Progenitor cell of endocrine pancreas (in vitro differentiated cells): ENCODE measurements around the gene COBL. TPM values are rescaled to one million over a fixed set of nuclear protein-coding genes. Genes with fewer than 3 reads are reported as not detected.

Experiments
- DNase-seq: peaks from one replicate; pipeline ENCODE4 v3.0.0; 2021; ENCODE audit warnings: low spot score; ENCODE audit not compliant: unreplicated experiment
- H3K27ac Mint-ChIP-seq: 2 replicates; pipeline ENCODE4 v1.8.0; 2021; ENCODE audit warnings: mild to moderate bottlenecking, moderate library complexity, mixed read lengths
- H3K27me3 Mint-ChIP-seq: 2 replicates; pipeline ENCODE4 v1.8.0; 2021; ENCODE audit warnings: mixed read lengths
- H3K36me3 Mint-ChIP-seq: 2 replicates; pipeline ENCODE4 v1.8.0; 2022; ENCODE audit warnings: mixed read lengths; ENCODE audit not compliant: insufficient read depth
- H3K4me1 Mint-ChIP-seq: 2 replicates; pipeline ENCODE4 v1.8.0; 2021; ENCODE audit warnings: low read depth, mixed read lengths
- H3K4me3 Mint-ChIP-seq: 2 replicates; pipeline ENCODE4 v1.8.0; 2021; ENCODE audit warnings: low read depth, mild to moderate bottlenecking, moderate library complexity, mixed read lengths
- H3K9me3 Mint-ChIP-seq: 2 replicates; pipeline ENCODE4 v1.8.0; 2021; ENCODE audit warnings: low read depth, mixed read lengths
- total RNA-seq: library from RNA; stranded (reverse); gene quantifications from 2 replicates; pipeline ENCODE4 v1.2.1, GENCODE V29; 2021
- TF ChIP-seq, protein P1 (sequence below): fragments of 200-600 bp; sonication (generic); IDR thresholded peaks from one replicate; pipeline ENCODE4 v1.5.0; 2021; ENCODE audit warnings: antibody characterized with exemption, mild to moderate bottlenecking; ENCODE audit not compliant: unreplicated experiment

COBL gene
- total RNA-seq, 1 donor from 2014 or later: 21.3 TPM

DNA sequence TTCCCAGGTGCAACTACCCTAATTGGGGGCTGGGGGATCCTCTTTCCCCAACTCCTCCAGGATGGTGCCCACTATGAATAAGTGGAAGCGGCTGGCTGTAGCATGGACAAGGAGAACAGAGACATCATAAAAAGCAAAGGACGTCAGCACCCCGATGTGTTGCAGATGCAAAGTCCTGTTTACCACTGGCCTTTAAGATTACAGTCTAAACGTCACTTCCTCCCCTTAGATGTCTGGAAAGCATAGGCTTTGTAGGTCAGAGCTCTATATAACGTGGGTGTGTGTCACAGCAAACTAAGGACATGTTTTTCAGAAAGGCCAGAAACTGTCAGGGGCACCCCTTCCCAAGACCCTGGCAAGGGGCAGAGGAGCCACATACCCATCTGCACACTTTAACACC lies 7.9 kb downstream of the COBL start:
- no peak for DNase-seq
- TF ChIP-seq, protein P1, sequence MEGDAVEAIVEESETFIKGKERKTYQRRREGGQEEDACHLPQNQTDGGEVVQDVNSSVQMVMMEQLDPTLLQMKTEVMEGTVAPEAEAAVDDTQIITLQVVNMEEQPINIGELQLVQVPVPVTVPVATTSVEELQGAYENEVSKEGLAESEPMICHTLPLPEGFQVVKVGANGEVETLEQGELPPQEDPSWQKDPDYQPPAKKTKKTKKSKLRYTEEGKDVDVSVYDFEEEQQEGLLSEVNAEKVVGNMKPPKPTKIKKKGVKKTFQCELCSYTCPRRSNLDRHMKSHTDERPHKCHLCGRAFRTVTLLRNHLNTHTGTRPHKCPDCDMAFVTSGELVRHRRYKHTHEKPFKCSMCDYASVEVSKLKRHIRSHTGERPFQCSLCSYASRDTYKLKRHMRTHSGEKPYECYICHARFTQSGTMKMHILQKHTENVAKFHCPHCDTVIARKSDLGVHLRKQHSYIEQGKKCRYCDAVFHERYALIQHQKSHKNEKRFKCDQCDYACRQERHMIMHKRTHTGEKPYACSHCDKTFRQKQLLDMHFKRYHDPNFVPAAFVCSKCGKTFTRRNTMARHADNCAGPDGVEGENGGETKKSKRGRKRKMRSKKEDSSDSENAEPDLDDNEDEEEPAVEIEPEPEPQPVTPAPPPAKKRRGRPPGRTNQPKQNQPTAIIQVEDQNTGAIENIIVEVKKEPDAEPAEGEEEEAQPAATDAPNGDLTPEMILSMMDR: no peak
- H3K27ac Mint-ChIP-seq: no peak overlapping the region
- peaks cover 6% of the 10 kb centered on the region for H3K4me1 Mint-ChIP-seq
- H3K36me3 Mint-ChIP-seq: no peaks in the 10 kb centered on the region
- H3K4me3 Mint-ChIP-seq: no peak overlapping the region
- H3K9me3 Mint-ChIP-seq: no peaks in the 10 kb centered on the region
- H3K27me3 Mint-ChIP-seq: peaks cover 18% of the 10 kb centered on the region

DNA sequence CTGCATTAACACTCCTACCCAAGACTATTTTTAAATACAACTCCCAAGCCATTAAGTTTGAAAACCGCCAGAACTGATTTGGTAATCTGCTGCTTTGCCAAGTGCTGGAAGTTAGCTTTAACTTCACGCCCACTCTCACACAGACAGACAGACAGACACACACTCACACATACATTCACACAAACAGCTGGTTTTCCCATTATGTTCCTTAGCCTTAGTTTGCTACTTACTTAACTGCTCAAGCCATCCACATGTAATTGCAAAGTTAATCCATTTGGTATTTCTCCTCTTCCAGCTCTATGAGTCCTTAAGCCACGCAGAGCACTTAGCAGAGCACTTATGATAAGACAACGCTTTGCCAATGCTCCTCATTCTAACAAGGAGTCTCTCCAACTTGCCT lies 8.3 kb downstream of the COBL start:
- Mint-ChIP-seq H3K9me3 (no peaks in the 10 kb centered on the region), H3K4me1 (peaks cover 4% of the 10 kb centered on the region), H3K4me3 (no peak overlapping the region), H3K36me3 (no peaks in the 10 kb centered on the region), H3K27ac (no peak overlapping the region), H3K27me3 (peaks cover 18% of the 10 kb centered on the region)
- TF ChIP-seq, protein P1: no peak
- no peak for DNase-seq

DNA sequence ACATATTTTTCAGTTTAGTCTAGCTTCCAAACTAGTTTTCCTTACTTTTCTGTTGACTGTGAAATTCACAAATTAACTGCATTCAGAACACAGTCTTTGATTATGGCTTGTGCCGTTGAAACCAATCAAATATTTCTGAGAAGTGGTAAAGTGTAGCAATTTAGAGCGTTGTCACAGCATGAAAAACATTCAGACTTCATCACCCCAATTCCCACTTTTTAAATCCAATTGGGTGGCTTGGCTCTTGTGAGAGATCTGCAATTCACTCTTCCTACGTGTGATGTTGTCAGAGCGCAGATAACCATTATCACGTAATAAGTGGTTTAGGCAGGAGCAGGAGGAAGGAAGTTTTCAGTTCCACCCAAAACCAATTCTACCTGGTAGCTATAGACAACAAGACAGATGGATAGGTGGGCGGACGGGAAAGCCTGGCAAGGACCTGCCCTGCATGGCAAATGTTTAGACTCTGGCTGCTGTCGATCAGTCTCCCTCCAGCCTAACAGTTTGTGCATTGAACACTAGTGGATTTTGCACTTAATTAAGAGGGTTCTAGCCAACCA lies 8.9 kb downstream of the COBL start:
- Mint-ChIP-seq H3K9me3 (no peaks in the 10 kb centered on the region), H3K27me3 (peaks cover 18% of the 10 kb centered on the region), H3K27ac (no peak overlapping the region)

DNA sequence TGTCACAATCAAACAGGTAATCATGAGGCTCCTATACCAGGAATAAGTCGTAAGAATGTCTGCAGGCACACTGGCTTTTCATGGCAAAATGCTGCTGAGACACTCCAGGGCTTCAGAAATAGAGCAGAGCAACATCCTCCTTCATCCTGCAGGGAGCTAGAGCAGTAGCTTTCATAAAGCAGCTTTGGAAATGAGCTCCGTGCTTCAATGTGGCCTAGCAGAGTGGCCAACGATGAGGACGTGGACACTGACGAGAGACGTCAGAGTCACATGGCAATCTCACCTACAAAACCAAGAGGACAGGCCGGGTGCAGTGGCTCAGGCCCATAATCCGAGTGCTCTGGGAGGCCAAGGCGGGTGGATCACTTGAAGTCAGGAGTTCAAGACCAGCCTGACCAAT lies 9.8 kb downstream of the COBL start:
- TF ChIP-seq, protein P1: no peak
- Mint-ChIP-seq H3K27ac (no peak overlapping the region), H3K36me3 (no peaks in the 10 kb centered on the region), H3K9me3 (no peaks in the 10 kb centered on the region), H3K4me3 (no peak overlapping the region), H3K4me1 (peaks cover 4% of the 10 kb centered on the region), H3K27me3 (peaks cover 18% of the 10 kb centered on the region)
- DNase-seq: no peak

More for the DNA sequence above, 8.9 kb downstream of the COBL start:
- Mint-ChIP-seq H3K4me3 (no peak overlapping the region), H3K4me1 (peaks cover 5% of the 10 kb centered on the region), H3K36me3 (no peaks in the 10 kb centered on the region)
- TF ChIP-seq, protein P1: no peak
- no peak for DNase-seq

DNA sequence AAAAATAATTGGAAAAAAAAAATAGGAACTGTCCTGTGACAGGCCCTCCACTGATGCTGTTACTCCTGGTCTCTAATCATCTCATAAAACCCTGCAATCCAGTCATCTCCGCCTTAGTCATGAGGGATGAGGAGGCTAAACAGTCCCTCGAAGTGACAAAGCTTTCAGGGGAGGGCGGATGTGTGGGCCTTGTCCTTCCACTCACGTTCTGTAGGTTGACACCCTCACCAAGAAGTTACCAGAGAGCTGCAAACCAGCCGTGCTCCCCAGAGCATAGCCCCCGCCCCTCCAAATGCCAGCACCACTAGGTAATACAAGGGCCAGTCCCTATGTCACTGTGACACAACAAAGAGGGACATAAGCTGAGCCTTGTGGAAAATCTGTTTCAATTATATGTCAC lies 11.9 kb downstream of the COBL start:
- Mint-ChIP-seq H3K27me3 (peaks cover 15% of the 10 kb centered on the region), H3K4me3 (no peak overlapping the region), H3K9me3 (no peaks in the 10 kb centered on the region), H3K27ac (no peak overlapping the region), H3K36me3 (no peaks in the 10 kb centered on the region), H3K4me1 (peaks cover 4% of the 10 kb centered on the region)
- TF ChIP-seq, protein P1: no peak
- no peak for DNase-seq
